WTC11 (cell line): ENCODE measurements around the gene ARHGEF10L.

Experiments used
- CTCF ChIP-seq: fragments of 200-600 bp; IDR thresholded peaks from 2 replicates; pipeline ENCODE4 v1.8.0; 2022; ENCODE audit warnings: antibody characterized with exemption
- GABPB1 ChIP-seq: sonication (generic); formaldehyde crosslinking; IDR thresholded peaks from 2 replicates; pipeline ENCODE4 v1.8.1; 2023; ENCODE audit warnings: mild to moderate bottlenecking, missing genetic modification reagents
- MAX ChIP-seq: sonication (generic); formaldehyde crosslinking; IDR thresholded peaks from 2 replicates; pipeline ENCODE4 v1.8.0; 2022; ENCODE audit warnings: mild to moderate bottlenecking, missing genetic modification reagents
- MYBL2 ChIP-seq: sonication (generic); formaldehyde crosslinking; IDR thresholded peaks from 2 replicates; pipeline ENCODE4 v1.8.1; 2023; ENCODE audit warnings: mild to moderate bottlenecking, moderate library complexity, missing genetic modification reagents
- ZBTB21 ChIP-seq: sonication (generic); formaldehyde crosslinking; IDR thresholded peaks from 2 replicates; pipeline ENCODE4 v1.8.1; 2023; ENCODE audit warnings: mild to moderate bottlenecking, missing genetic modification reagents, borderline replicate concordance
- ZNF263 ChIP-seq: sonication (generic); formaldehyde crosslinking; IDR thresholded peaks from 2 replicates; pipeline ENCODE4 v1.8.1; 2022; ENCODE audit warnings: low read depth, mild to moderate bottlenecking, moderate library complexity, missing genetic modification reagents

- TF ChIP-seq CTCF (no peak), GABPB1 (CRISPR knock-in tag) (no peak), MYBL2 (CRISPR knock-in tag) (no peak), ZNF263 (no peak), ZBTB21 (CRISPR knock-in tag) (no peak), MAX (CRISPR knock-in tag) (no peak)
Observed at GRCh38 chr1:17554954-17555353, 15.5 kb downstream of the ARHGEF10L start.
